SU-DHL-6 (cell line): ENCODE data around the gene PMIS2.

Experiments used
- H2AFZ ChIP-seq: fragments of 200-600 bp; sonication (generic); 2 replicates; pipeline ENCODE4 v1.6.1; 2014; ENCODE audit warnings: low read depth, mild to moderate bottlenecking, moderate library complexity, mixed read lengths, antibody characterized with exemption, low read length; ENCODE audit not compliant: severe bottlenecking
- H3F3A ChIP-seq: fragments of 200-600 bp; shearing (Covaris generic); 2 replicates; pipeline ENCODE4 v1.6.0; 2016; ENCODE audit warnings: antibody characterized with exemption, mild to moderate bottlenecking; ENCODE audit not compliant: insufficient read depth
- H3K27ac ChIP-seq: fragments of 200-600 bp; sonication (generic); 2 replicates; pipeline ENCODE4 v1.5.1; 2016; ENCODE audit warnings: low read depth, mild to moderate bottlenecking, low read length, moderate library complexity, mixed read lengths
- H3K27me3 ChIP-seq: fragments of 200-600 bp; sonication (generic), shearing (Covaris generic); 2 replicates; pipeline ENCODE4 v1.6.0; 2014; ENCODE audit warnings: mild to moderate bottlenecking, low read length
- H3K36me3 ChIP-seq: fragments of 200-600 bp; sonication (generic); 2 replicates; pipeline ENCODE4 v1.6.1; 2014; ENCODE audit warnings: mild to moderate bottlenecking, low read length, mixed read lengths
- H3K4me2 ChIP-seq: fragments of 300-600, 200-600 bp; shearing (Covaris generic), sonication (generic); 2 replicates; pipeline ENCODE4 v1.6.0; 2014; ENCODE audit warnings: low read length, low read depth, mild to moderate bottlenecking; ENCODE audit not compliant: poor library complexity, severe bottlenecking
- H3K4me3 ChIP-seq: fragments of 200-600 bp; sonication (generic); 2 replicates; pipeline ENCODE4 v1.5.1; 2014; ENCODE audit warnings: antibody characterized with exemption, low read length, mild to moderate bottlenecking, mixed read lengths; ENCODE audit not compliant: insufficient read depth, poor library complexity, severe bottlenecking
- H3K79me2 ChIP-seq: fragments of 200-600 bp; sonication (generic); 2 replicates; pipeline ENCODE4 v1.6.1; 2014; ENCODE audit warnings: mild to moderate bottlenecking, low read length, moderate library complexity; ENCODE audit not compliant: insufficient read depth
- H3K9ac ChIP-seq: fragments of 200-600 bp; sonication (generic); 2 replicates; pipeline ENCODE4 v1.7.0; 2014; ENCODE audit warnings: mild to moderate bottlenecking, low read length
- H3K9me2 ChIP-seq: fragments of 200-600 bp; sonication (generic); replicated peaks from 2 replicates; pipeline ENCODE4 v1.6.1; 2014; ENCODE audit warnings: low read length; ENCODE audit not compliant: insufficient read depth
- H3K9me3 ChIP-seq: fragments of 200-600 bp; sonication (generic); 2 replicates; pipeline ENCODE4 v1.6.1; 2014; ENCODE audit warnings: low read length, mixed read lengths; ENCODE audit not compliant: insufficient read depth
- H4K20me1 ChIP-seq: fragments of 200-600 bp; sonication (generic); 2 replicates; pipeline ENCODE4 v1.6.1; 2014; ENCODE audit warnings: low read depth, mild to moderate bottlenecking, antibody characterized with exemption, low read length, moderate library complexity, mixed read lengths
- EZH2phosphoT487 ChIP-seq: fragments of 200-600 bp; sonication (generic), shearing (Covaris generic); conservative IDR thresholded peaks from 2 replicates; pipeline ENCODE4 v1.6.1; 2018; ENCODE audit warnings: mild to moderate bottlenecking, antibody characterized with exemption, low read length, moderate library complexity, mixed read lengths
- TF ChIP-seq, protein P1 (sequence below): fragments of 200-600 bp; sonication (generic); IDR thresholded peaks from one replicate; pipeline ENCODE4 v1.5.1; 2017; ENCODE audit warnings: antibody characterized with exemption, mild to moderate bottlenecking, low read length, moderate library complexity; ENCODE audit not compliant: insufficient read depth, poor library complexity, severe bottlenecking

The PMIS2 gene

DNA sequence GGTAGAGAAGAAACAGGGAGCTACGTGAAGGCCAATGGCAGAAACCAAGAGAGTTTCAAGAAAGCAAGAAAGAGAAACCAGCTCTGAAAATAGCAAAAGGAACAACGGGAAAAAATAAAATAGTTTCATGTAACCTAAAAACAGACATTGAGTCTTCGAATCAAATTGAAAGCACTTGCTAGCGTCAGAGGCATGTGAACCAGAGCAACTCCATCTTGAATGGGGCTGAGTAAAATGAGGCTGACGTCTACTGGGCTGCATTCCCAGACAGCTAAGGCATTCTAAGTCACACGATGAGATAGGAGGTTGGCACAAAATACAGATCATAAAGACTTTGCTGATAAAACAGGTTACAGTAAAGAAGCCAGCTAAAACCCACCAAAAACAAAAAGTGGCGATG lies 7.3 kb upstream of the PMIS2 start:
- Histone ChIP-seq H3K4me3 (no peak overlapping the region), H3K27me3 (no peaks in the 10 kb centered on the region)

DNA sequence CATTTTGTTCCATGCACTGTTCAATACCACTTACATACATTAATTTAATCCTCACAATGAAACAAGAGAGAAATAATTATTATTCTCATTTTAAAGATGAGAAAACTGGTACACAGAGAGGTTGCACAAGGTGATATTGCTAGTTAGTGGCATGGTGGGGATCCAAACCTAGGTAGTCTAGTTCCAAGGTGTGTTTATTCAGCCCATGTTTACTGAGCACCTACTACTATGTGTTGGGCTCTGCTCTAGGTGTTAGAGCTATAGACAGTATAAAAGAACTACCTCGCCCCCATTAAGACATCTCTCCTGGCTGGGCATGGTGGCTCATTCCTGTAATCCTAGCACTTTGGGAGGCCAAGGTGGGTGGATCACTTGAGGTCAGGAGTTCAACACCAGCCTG lies 3.2 kb upstream of the PMIS2 start:
- H3K79me2 ChIP-seq: no peaks in the 10 kb centered on the region
- TF ChIP-seq, protein P1, sequence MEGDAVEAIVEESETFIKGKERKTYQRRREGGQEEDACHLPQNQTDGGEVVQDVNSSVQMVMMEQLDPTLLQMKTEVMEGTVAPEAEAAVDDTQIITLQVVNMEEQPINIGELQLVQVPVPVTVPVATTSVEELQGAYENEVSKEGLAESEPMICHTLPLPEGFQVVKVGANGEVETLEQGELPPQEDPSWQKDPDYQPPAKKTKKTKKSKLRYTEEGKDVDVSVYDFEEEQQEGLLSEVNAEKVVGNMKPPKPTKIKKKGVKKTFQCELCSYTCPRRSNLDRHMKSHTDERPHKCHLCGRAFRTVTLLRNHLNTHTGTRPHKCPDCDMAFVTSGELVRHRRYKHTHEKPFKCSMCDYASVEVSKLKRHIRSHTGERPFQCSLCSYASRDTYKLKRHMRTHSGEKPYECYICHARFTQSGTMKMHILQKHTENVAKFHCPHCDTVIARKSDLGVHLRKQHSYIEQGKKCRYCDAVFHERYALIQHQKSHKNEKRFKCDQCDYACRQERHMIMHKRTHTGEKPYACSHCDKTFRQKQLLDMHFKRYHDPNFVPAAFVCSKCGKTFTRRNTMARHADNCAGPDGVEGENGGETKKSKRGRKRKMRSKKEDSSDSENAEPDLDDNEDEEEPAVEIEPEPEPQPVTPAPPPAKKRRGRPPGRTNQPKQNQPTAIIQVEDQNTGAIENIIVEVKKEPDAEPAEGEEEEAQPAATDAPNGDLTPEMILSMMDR: no peak
- no peak for TF ChIP-seq EZH2phosphoT487
- no peaks in the 10 kb centered on the region for H3K9me2 ChIP-seq

More for the DNA sequence above, 7.3 kb upstream of the PMIS2 start:
- Histone ChIP-seq H3K9me3 (peaks cover 12% of the 10 kb centered on the region; the same call in 1 of the 2 replicates), H3K27ac (no peak overlapping the region), H3K4me2 (no peak overlapping the region), H3K36me3 (no peaks in the 10 kb centered on the region), H3K79me2 (no peaks in the 10 kb centered on the region), H4K20me1 (no peaks in the 10 kb centered on the region), H3F3A (no peaks in the 10 kb centered on the region), H2AFZ (no peak overlapping the region), H3K9ac (no peak overlapping the region), H3K9me2 (no peaks in the 10 kb centered on the region)
- TF ChIP-seq, protein P1: no peak
- no peak for TF ChIP-seq EZH2phosphoT487

DNA sequence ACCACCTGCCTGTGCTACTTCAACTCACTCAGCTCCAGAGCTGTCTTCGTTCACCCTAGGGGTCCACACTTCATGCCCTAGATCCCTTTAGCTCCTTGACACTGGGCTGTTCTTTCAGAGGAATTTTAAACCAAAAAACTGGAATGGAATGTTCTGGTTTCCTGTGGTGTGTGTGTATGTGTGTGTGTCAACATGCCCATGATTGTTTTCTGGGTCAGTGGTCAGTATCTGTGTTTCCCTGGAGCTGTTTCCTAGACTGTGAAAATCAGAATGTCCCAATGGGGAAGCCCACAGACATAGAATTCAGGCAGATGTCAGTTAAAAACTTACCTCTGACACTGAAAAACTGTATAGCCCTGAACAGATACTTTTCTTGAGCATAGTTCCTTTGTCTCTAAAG lies 1.3 kb downstream of the PMIS2 start:
- Histone ChIP-seq H3F3A (no peaks in the 10 kb centered on the region), H3K4me2 (no peak overlapping the region), H3K79me2 (no peaks in the 10 kb centered on the region), H3K9me3 (no peaks in the 10 kb centered on the region), H2AFZ (no peak overlapping the region), H3K27me3 (no peaks in the 10 kb centered on the region), H4K20me1 (no peaks in the 10 kb centered on the region), H3K36me3 (no peaks in the 10 kb centered on the region), H3K4me3 (no peak overlapping the region), H3K9ac (no peak overlapping the region), H3K27ac (no peak overlapping the region), H3K9me2 (no peaks in the 10 kb centered on the region)
- TF ChIP-seq EZH2phosphoT487: no peak
- TF ChIP-seq, protein P1: no peak

More for the DNA sequence above, 3.2 kb upstream of the PMIS2 start:
- Histone ChIP-seq H3K4me3 (no peak overlapping the region), H3K27ac (no peak overlapping the region), H3K36me3 (no peaks in the 10 kb centered on the region), H3K9ac (no peak overlapping the region), H3K4me2 (no peak overlapping the region), H3K27me3 (no peaks in the 10 kb centered on the region), H2AFZ (no peak overlapping the region), H3K9me3 (peaks cover 4% of the 10 kb centered on the region; the same call in 1 of the 2 replicates), H3F3A (no peaks in the 10 kb centered on the region), H4K20me1 (no peaks in the 10 kb centered on the region)
